ENCODE data around the gene CLEC1A.

- TF ChIP-seq, protein P1, sequence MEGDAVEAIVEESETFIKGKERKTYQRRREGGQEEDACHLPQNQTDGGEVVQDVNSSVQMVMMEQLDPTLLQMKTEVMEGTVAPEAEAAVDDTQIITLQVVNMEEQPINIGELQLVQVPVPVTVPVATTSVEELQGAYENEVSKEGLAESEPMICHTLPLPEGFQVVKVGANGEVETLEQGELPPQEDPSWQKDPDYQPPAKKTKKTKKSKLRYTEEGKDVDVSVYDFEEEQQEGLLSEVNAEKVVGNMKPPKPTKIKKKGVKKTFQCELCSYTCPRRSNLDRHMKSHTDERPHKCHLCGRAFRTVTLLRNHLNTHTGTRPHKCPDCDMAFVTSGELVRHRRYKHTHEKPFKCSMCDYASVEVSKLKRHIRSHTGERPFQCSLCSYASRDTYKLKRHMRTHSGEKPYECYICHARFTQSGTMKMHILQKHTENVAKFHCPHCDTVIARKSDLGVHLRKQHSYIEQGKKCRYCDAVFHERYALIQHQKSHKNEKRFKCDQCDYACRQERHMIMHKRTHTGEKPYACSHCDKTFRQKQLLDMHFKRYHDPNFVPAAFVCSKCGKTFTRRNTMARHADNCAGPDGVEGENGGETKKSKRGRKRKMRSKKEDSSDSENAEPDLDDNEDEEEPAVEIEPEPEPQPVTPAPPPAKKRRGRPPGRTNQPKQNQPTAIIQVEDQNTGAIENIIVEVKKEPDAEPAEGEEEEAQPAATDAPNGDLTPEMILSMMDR (IDR thresholded peaks at IDR 0.05; ENCODE audit: insufficient read depth, low read length), result no peak
- TF ChIP-seq, protein P2, sequence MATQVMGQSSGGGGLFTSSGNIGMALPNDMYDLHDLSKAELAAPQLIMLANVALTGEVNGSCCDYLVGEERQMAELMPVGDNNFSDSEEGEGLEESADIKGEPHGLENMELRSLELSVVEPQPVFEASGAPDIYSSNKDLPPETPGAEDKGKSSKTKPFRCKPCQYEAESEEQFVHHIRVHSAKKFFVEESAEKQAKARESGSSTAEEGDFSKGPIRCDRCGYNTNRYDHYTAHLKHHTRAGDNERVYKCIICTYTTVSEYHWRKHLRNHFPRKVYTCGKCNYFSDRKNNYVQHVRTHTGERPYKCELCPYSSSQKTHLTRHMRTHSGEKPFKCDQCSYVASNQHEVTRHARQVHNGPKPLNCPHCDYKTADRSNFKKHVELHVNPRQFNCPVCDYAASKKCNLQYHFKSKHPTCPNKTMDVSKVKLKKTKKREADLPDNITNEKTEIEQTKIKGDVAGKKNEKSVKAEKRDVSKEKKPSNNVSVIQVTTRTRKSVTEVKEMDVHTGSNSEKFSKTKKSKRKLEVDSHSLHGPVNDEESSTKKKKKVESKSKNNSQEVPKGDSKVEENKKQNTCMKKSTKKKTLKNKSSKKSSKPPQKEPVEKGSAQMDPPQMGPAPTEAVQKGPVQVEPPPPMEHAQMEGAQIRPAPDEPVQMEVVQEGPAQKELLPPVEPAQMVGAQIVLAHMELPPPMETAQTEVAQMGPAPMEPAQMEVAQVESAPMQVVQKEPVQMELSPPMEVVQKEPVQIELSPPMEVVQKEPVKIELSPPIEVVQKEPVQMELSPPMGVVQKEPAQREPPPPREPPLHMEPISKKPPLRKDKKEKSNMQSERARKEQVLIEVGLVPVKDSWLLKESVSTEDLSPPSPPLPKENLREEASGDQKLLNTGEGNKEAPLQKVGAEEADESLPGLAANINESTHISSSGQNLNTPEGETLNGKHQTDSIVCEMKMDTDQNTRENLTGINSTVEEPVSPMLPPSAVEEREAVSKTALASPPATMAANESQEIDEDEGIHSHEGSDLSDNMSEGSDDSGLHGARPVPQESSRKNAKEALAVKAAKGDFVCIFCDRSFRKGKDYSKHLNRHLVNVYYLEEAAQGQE (IDR thresholded peaks at IDR 0.05; ENCODE audit: insufficient replicate concordance, low read depth), result no peak
- TF ChIP-seq POLR2AphosphoS5 (IDR thresholded peaks at IDR 0.05; ENCODE audit: low read depth) (no peak), GABPA (IDR thresholded peaks at IDR 0.05; ENCODE audit: low read depth) (no peak), SPI1 (IDR thresholded peaks at IDR 0.05; ENCODE audit: borderline replicate concordance, low read depth) (no peak)
These were observed 12.4 kb downstream of the CLEC1A start for GRCh38 chr12:10086387-10086786.

Data from HL-60 (cell line).